ENCODE data around the gene PAPPA2. TPM values are rescaled to one million over a fixed set of nuclear protein-coding genes. Genes with fewer than 3 reads are reported as not detected.

PAPPA2 gene
- total RNA-seq, 2 donors from 2014 or later, result 1.3 TPM; not detected in 1

DNA sequence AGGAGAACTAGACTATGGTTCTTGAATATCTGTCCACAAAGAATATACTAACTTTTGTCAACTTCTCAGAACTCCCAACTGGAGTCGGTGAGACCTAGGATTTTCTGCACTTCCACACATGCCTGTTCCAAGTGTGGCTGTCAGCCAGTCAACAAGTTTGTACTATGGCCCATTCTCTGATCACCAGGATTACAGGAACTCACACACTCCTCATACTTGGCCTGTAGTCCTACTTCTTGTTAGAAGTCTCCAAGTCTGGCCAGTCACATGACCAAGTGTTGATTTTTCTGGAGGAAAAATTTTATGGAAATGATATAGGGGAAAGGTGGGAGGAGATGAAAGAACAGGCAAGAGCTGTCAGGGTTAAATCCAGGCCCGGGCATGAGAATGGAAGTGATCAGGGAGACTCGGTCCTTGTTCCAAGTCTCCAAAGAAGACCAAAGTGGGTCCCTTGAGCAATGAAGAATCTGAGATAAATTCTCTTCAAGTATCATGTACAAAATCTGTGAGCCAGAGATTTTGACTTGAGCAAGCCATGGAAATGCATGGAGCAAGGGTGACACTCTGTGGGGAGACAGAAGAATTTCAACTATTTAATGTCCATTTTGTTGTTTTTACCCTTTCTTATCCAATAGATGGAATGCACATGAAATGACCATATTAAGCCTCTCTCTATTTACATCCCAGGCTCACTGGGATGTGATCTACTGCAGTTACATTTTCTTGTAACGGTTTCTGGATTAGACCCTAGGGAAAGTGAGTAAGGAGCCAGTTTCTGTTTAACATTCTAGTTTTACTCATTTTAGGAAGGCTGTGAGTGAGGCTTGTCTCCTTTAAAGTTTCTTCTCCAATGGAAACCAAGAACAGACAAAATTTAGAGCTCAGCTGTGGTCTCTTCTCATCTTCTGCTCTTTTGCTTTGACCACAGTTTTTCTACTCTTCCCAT lies 380.6 kb downstream of the PAPPA2 start:
- Histone ChIP-seq H3K27ac (ENCODE audit: low read depth, low read length) (no peak overlapping the region), H3K36me3 (ENCODE audit: control insufficient read depth, insufficient read depth, low read length) (no peaks in the 10 kb centered on the region), H3K9me3 (ENCODE audit: control insufficient read depth, low read length) (no peaks in the 10 kb centered on the region), H3K27me3 (ENCODE audit: control insufficient read depth, insufficient read depth, low read length, poor library complexity, severe bottlenecking) (no peaks in the 10 kb centered on the region), H3K4me1 (ENCODE audit: control insufficient read depth, insufficient read depth, low read length) (peaks cover 7% of the 10 kb centered on the region), H3K4me3 (ENCODE audit: low read length) (peak overlapping the region; percentile 14), H3K9ac (ENCODE audit: extremely low read depth, low read length, poor library complexity, severe bottlenecking) (no peak overlapping the region)
- peak; percentile 67 for DNase-seq
- WGBS, 2 experiments (ENCODE audit: insufficient coverage in 1 of 2, insufficient read length in 1 of 2), result 60 to 72% methylated on average over 3 to 4 of the region's 4 CpGs
- H3K27ac Mint-ChIP-seq, result no peak overlapping the region
- H3K9me3 Mint-ChIP-seq, result no peaks in the 10 kb centered on the region
- H3K36me3 Mint-ChIP-seq (ENCODE audit: low read depth), result no peaks in the 10 kb centered on the region
- peaks cover 29% of the 10 kb centered on the region for H3K4me1 Mint-ChIP-seq
- peaks cover 2% of the 10 kb centered on the region for H3K27me3 Mint-ChIP-seq (ENCODE audit: insufficient read depth)
- TF ChIP-seq, protein P1, sequence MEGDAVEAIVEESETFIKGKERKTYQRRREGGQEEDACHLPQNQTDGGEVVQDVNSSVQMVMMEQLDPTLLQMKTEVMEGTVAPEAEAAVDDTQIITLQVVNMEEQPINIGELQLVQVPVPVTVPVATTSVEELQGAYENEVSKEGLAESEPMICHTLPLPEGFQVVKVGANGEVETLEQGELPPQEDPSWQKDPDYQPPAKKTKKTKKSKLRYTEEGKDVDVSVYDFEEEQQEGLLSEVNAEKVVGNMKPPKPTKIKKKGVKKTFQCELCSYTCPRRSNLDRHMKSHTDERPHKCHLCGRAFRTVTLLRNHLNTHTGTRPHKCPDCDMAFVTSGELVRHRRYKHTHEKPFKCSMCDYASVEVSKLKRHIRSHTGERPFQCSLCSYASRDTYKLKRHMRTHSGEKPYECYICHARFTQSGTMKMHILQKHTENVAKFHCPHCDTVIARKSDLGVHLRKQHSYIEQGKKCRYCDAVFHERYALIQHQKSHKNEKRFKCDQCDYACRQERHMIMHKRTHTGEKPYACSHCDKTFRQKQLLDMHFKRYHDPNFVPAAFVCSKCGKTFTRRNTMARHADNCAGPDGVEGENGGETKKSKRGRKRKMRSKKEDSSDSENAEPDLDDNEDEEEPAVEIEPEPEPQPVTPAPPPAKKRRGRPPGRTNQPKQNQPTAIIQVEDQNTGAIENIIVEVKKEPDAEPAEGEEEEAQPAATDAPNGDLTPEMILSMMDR (conservative IDR thresholded peaks at IDR 0.05), result peak; percentile 84
- H3K4me3 Mint-ChIP-seq, result no peak overlapping the region

DNA sequence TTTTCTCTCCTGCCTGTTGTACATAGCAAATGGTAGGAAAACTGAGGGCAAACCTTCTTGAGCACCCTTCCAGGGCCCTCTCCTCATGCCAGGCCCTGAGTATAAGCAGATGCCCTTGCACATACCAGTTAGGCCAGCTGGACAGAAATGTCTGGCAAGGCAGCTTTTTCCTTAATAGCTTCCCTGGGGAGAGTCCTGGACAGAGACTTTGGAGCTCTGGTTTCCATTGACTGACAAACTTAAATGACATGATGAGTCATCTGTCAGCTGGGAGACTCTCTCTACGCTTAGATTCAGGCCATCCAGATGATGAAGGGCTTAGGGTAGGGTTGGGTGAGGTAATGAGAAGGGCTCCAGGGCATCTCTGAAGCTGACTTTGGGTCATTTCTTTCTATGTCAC lies 384.1 kb downstream of the PAPPA2 start:
- Mint-ChIP-seq H3K4me1 (peaks cover 22% of the 10 kb centered on the region), H3K9me3 (no peaks in the 10 kb centered on the region), H3K4me3 (no peak overlapping the region), H3K36me3 (ENCODE audit: low read depth) (no peaks in the 10 kb centered on the region), H3K27me3 (ENCODE audit: insufficient read depth) (no peaks in the 10 kb centered on the region), H3K27ac (no peak overlapping the region)
- no peaks in the 10 kb centered on the region for H3K9me3 ChIP-seq (ENCODE audit: control insufficient read depth, low read length)
- DNase-seq, result no peak
- H3K27ac ChIP-seq (ENCODE audit: low read depth, low read length), result no peak overlapping the region
- TF ChIP-seq, protein P1 (conservative IDR thresholded peaks at IDR 0.05), result no peak
- H3K36me3 ChIP-seq (ENCODE audit: control insufficient read depth, insufficient read depth, low read length), result no peaks in the 10 kb centered on the region
- H3K4me3 ChIP-seq (ENCODE audit: low read length), result no peak overlapping the region
- peaks cover 7% of the 10 kb centered on the region for H3K4me1 ChIP-seq (ENCODE audit: control insufficient read depth, insufficient read depth, low read length)
- H3K27me3 ChIP-seq (ENCODE audit: control insufficient read depth, insufficient read depth, low read length, poor library complexity, severe bottlenecking), result no peaks in the 10 kb centered on the region
- H3K9ac ChIP-seq (ENCODE audit: extremely low read depth, low read length, poor library complexity, severe bottlenecking), result no peak overlapping the region
- 100% methylated on average over 1 of the region's 1 CpG for WGBS, 2 experiments (ENCODE audit: insufficient coverage in 1 of 2, insufficient read length in 1 of 2)

DNA sequence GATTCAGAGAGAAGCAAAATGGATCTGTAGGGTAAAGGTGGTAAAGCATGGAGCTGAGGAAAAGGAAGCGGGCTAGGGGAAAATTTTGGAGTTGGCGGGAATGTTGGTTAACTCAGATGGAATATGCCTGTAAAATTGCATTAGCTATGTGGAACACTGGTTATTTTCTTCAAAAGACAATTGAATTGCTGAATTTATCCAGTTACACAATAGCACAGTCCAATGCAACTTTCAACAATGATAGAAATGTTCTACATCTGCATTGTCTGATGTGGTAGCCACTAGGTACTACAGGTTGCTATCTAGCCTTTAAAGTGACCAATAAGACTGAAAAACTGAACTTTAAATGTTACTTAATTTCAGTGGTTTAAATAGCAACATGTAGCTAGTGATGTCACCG lies 386.3 kb downstream of the PAPPA2 start:
- Mint-ChIP-seq H3K27ac (no peak overlapping the region), H3K4me1 (peaks cover 23% of the 10 kb centered on the region), H3K4me3 (no peak overlapping the region), H3K9me3 (no peaks in the 10 kb centered on the region), H3K27me3 (ENCODE audit: insufficient read depth) (no peaks in the 10 kb centered on the region), H3K36me3 (ENCODE audit: low read depth) (no peaks in the 10 kb centered on the region)
- Histone ChIP-seq H3K4me1 (ENCODE audit: control insufficient read depth, insufficient read depth, low read length) (peaks cover 10% of the 10 kb centered on the region), H3K27me3 (ENCODE audit: control insufficient read depth, insufficient read depth, low read length, poor library complexity, severe bottlenecking) (no peaks in the 10 kb centered on the region), H3K4me3 (ENCODE audit: low read length) (no peak overlapping the region), H3K36me3 (ENCODE audit: control insufficient read depth, insufficient read depth, low read length) (no peaks in the 10 kb centered on the region), H3K9ac (ENCODE audit: extremely low read depth, low read length, poor library complexity, severe bottlenecking) (no peak overlapping the region), H3K27ac (ENCODE audit: low read depth, low read length) (no peak overlapping the region), H3K9me3 (ENCODE audit: control insufficient read depth, low read length) (no peaks in the 10 kb centered on the region)
- WGBS, 2 experiments (ENCODE audit: insufficient coverage in 1 of 2, insufficient read length in 1 of 2), result 81 to 93% methylated on average over 2 to 3 of the region's 3 CpGs
- no peak for DNase-seq
- TF ChIP-seq, protein P1 (conservative IDR thresholded peaks at IDR 0.05), result peak; percentile 26

Measured in endodermal cell (in vitro differentiated cells).